DND-41 (cell line): ENCODE measurements around the gene ZNF746.

Experiments used
- EZH2 ChIP-seq: IDR thresholded peaks from 3 replicates; pipeline ENCODE4 v1.6.1; 2012; ENCODE audit warnings: borderline replicate concordance, low read depth, mild to moderate bottlenecking, moderate library complexity, low read length, inconsistent platforms; ENCODE audit not compliant: severe bottlenecking
- TF ChIP-seq, protein P1 (sequence below): IDR thresholded peaks from 2 replicates; pipeline ENCODE4 v1.5.1; 2012; ENCODE audit warnings: borderline replicate concordance, low read length, moderate library complexity, mild to moderate bottlenecking; ENCODE audit not compliant: poor library complexity, severe bottlenecking; ENCODE audit errors: extremely low read depth

GRCh38 chr7:149433124-149433523 is 64.5 kb downstream of the ZNF746 start:
- no peak for TF ChIP-seq EZH2
- TF ChIP-seq, protein P1, sequence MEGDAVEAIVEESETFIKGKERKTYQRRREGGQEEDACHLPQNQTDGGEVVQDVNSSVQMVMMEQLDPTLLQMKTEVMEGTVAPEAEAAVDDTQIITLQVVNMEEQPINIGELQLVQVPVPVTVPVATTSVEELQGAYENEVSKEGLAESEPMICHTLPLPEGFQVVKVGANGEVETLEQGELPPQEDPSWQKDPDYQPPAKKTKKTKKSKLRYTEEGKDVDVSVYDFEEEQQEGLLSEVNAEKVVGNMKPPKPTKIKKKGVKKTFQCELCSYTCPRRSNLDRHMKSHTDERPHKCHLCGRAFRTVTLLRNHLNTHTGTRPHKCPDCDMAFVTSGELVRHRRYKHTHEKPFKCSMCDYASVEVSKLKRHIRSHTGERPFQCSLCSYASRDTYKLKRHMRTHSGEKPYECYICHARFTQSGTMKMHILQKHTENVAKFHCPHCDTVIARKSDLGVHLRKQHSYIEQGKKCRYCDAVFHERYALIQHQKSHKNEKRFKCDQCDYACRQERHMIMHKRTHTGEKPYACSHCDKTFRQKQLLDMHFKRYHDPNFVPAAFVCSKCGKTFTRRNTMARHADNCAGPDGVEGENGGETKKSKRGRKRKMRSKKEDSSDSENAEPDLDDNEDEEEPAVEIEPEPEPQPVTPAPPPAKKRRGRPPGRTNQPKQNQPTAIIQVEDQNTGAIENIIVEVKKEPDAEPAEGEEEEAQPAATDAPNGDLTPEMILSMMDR, result no peak
